CD4-positive, alpha-beta T cell treated with Interleukin-21 for 1 hour (primary cell): ENCODE results near the gene GARNL3.

Source experiments
- DNase-seq: peaks from one replicate; pipeline ENCODE4 v3.0.0-alpha.2; 2020

The GARNL3 gene

DNA sequence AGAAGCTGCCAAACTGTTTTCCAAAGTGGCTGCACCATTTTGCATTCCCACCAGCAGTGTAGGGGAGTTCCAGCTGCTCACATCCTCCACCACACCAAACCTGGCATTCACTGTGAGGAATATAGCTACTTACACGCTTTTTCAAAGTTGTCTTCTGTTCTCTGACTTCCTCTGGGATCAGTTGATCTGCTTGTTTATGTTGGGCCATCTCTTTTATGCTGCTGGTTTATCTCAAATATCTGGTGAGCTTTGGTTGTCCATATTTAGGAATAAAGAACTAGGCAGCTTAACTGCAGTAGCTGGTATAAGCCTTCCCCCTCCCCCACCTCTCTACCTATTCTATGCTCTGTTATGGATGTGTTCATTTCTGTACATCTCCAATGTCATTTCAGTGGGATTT, 151.1 kb downstream of the GARNL3 start:
- DNase-seq: no peak

GRCh38 chr9:127417131-127418036, 152.8 kb downstream of the GARNL3 start:
- DNase-seq: no peak

DNA sequence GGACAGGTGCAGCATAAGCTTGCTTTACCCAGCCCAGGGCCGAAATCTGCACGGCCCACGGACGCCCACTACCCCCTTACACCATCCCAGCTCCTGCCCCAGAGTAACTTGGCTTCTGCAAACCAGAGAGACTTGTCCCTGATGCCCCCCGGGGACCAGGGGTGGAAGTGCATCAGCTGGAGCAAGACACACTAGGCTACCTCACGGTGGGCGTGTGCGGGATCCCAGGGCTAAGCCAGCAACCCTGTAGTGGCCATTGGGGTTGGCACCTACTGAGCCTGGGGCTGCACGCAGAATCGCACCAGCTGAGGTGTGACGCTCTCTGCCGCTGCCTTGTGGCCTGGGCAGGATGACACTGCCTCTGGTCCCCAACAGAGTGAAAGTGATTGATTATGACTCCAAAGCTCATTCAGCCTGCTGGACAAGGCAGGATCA, 153.5 kb downstream of the GARNL3 start:
- DNase-seq: peak; percentile 44

DNA sequence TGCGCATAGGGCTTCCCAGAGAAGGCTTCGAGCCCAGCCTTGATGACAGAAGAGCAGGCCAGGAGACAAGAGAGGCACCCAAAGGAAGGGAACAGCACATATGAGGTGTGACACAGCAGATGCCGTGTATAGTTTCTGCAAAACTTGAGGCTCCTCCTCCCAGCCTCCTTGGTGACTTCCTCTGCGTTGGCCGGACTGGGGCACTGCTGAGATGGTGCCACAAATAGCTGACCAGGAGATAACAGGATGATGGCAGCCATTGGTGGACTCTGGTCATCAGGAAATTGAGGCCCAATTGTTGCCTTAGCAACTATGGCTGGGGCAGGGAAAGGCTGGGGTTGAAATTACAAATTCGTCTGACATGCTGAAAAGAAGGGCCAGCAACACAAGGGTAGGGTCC, 154.8 kb downstream of the GARNL3 start:
- no peak for DNase-seq

DNA sequence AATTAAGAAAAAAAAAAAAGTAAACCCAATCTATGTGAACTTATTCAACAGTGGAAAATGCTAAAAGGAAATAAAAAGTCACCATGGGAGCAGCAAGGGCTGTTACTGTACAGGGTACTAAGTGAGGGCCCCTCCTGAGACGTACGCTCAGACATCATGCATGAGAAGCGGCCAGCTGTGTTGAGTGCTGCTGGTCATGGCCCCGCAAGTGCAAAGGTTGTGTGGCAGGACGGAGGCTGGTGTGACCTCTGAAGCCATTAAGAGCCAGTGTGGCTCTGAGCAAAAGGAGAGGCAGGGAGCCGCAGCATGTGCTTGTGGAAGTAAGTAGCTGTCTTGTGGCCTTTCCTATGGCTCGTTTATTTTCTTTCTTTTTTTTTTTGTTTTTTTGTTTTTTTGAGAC, 156.5 kb downstream of the GARNL3 start:
- DNase-seq: no peak

DNA sequence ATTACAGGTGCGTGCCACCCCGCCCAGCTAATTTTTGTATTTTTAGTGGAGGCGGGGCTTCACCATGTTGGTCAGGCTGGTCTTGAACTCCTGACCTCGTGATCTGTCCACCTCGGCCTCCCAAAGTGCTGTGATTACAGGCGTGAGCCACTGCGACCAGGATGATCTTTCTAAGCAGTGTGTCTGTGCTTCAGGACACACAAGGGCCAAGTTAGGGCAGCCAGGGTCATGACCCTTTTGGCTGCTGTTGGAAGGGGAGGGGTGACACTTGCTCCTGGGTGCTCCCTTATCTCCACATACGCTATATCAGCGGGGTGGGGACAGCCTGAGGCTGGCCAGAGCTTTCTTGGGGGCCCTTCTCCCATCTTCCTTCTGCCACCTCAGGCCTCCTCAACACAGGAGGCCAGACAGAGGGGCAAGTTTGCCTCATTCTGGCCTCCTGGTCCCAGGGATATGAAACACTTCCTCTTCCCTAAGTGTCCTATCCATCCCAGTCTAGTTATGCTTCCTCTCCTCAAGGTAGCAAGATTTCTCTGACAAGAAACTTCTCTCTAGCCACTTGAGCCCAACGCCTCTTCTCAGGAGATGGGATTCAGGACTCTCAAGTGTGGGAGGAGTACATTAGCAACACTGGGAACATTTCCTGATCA, 157.7 kb downstream of the GARNL3 start:
- DNase-seq: no peak

GRCh38 chr9:127422787-127423186, 158.2 kb downstream of the GARNL3 start:
- no peak for DNase-seq

- no peak for DNase-seq
Measured at GRCh38 chr9:127423476-127423933, 158.9 kb downstream of the GARNL3 start.

DNA sequence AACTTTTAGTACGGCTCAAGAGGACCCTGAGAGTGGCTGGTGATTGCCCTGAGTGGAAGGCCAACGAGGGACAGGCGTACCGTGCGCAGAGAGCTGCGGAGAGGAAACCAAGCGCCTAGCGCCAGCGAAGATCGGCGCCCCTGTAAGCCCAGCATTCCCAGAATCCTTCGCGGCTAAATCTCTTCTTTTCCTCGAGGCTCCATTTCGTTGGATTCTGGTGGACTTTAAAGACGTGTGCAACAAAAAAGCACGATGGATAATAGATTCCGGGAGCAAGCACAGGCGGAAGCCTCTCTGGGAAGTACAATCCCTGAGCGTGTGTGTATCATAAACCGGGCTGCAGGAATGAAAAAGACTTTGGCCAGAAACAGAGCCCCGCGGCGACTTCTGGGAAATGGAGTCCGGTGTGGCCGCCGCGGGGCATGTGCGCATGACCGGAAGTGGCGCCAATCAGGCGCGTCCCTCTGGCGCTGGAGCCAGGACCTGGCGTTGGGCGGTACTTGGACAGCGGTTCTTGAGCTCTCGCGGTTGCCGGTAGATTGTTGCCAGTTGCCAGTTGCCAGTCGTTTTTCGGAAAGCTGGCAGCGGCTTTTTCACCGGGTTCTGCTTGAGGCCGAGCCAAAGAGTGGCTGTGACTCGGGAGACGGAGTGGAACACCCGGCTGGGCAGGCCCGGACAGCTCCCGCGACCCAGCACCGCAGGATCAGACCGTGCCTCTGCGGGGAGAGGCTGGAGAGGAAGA, 159.5 kb downstream of the GARNL3 start, which contains the start of gene ZNF79:
ZNF79 (plus strand) TSS at position 449 of the 742 bp plus-strand sequence. CDS start 406 bp downstream, outside the sequence.
- DNase-seq: peak; percentile 90

DNA sequence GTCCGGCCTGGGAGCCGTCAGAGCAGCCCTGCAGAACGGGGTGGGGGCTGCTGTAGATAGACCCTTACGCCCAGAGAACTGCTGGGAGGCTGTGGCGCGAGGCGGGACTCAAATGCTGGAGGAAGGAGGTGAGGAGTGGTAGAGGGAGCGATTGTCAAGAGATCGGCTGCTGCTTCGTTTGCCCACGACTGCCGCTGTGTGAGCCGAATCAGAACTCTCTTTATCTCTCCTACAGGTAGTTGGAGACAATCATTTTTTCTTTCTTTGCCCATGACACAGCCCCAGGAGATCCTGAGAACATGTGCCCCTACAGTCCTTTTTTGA, 160.1 kb downstream of the GARNL3 start:
- DNase-seq: peak; percentile 32

DNA sequence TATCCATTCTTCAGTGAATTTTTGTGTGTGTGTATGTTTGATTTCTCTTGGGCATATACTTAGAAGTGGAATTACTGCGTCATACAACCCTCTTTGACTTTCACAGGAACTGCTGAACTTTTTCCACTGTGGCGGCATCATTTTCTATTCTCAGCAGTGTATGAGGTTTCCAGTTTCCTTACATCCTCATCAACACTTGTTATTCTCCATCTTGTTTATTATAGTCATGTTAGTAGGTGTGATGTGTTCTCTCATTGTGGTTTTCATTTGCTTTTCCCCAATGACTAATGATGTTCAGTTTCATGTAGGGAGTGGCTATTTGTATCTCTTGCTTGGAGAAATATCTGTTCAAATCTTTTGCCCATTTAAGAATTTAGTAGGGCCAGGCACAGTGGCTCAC, 162.2 kb downstream of the GARNL3 start:
- DNase-seq: no peak

- no peak for DNase-seq
Measured at GRCh38 chr9:127428348-127428747, 163.8 kb downstream of the GARNL3 start.

DNA sequence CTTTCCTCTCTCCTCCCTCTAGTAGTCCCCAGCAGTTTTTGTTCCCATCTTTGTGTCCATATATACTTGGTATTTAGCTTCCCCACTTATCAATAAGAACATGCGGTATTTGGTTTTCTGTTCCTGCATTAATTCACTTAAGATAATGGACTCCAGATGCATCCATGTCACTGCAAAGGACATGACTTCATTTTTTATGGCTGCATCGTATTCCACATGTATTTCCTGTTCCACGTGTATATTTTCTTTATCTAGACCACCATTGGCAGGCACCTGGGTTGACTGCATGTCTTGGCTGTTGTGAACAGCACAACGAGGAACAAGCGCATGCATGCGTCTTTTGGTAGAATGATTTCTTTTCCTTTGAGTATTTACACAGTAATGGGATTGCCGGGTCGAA, 165.8 kb downstream of the GARNL3 start:
- no peak for DNase-seq

DNA sequence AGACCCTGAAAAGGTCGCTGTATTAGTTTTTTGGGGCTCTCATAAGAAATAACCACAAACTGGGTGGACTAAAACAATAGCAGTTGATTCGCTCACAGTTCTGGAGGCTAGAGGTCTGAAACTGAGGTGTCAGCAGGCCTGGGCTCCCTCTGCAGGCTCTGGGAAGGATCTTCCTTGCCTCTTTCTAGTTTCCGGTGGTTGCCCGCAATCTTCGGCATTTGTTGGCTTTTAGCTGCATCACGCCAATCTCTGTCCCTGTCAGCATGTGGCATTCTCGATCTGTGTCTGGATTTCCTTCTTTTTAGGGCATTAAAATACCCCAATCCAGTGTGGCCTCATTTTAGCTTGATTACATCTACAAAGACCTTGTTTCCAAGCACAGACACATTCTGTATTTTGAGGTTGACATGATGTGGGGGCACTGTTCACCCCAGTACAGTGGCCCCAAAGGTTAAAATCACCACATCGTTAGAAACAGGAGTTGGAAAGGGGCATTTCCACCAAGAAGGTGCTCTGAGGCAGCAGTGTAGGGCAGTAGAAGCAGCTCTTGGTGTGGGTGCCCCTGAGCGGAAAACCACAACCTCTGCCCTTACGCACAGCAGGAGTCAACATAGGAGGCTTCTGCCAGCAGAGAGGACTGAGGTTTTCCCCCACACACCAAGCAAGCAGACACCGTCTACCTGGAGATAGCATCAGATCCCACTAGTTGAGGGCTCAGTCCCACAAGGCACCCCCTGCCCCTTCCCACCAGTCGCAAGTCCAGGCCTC, 173.1 kb downstream of the GARNL3 start:
- DNase-seq: peak; percentile 46

- no peak for DNase-seq
Measured at GRCh38 chr9:127438394-127438793, 173.8 kb downstream of the GARNL3 start.
